ENCODE measurements around the gene ARFGAP3. TPM values are rescaled to one million over a fixed set of nuclear protein-coding genes. Genes with fewer than 3 reads are reported as not detected.

ARFGAP3 gene
- polyA plus RNA-seq, 1 experiment = 69.4 TPM

- Histone ChIP-seq H3K4me3 (ENCODE audit: low read depth, low read length) (no peak overlapping the region), H3K27ac (ENCODE audit: low read depth, low read length) (no peak overlapping the region), H3K9me3 (ENCODE audit: control insufficient read depth, insufficient read depth, low read length) (no peaks in the 10 kb centered on the region), H3K27me3 (ENCODE audit: control insufficient read depth, insufficient read depth, low read length) (no peaks in the 10 kb centered on the region)
- CTCF ChIA-PET = interaction anchor here (0.6 kb wide), 1 partner anchor 185 kb away, joined by 6 read pairs; no protein-coding TSS in a partner anchor
- DNase-seq (ENCODE audit: low read depth, low spot score) = no peak
- TF ChIP-seq CTCF (IDR thresholded peaks at IDR 0.05; ENCODE audit: low read depth, low read length) = no peak
- POLR2A ChIA-PET = no interaction called here
Measured at GRCh38 chr22:42889304-42889703, 32.2 kb upstream of the ARFGAP3 start.

DNA sequence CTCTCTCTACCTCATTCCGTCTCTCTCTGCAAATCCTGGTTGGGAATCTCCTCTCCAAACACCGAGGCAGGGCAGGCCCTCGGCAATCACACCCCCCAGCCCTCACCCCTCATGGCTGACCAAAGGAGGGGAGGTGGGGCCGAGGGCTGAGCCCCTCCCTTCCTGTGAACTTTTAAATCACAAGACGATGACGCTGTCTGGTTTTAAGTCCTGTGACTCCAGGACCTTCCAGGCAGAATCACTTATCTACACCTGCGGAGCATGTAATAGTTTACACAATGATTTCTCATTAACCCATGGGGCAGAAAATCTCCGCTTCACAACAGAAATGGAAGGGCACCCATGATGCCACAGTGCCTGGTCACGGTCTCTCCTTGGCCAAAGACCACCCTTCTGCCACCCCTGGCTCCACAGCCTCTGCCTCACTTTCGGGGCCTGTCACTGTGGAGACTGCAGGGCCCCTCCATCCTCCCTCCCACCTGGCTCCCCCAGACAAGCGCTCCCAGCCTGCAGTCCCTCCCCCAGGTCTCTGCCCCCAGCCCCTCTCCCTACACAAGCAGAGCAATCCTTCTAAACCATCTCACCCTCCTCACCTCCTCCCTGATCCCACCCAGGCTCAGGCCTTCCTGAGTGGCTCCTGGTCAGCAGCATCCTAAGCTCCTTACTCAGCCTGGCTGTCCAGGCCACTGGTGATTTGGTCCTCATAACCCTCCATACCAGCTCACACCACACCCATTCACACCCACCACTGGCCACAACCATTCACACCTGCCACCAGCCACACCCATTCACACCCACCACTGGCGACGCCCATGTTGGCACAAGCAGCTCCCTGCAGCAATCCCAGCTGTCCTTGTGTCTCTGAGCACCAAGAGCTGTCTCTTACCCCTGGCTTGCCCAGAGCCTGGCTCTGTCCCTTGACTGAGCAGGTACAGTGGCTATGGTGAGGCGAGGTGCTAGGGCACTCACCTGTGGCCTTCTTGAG lies 30.7 kb upstream of the ARFGAP3 start:
- POLR2A ChIA-PET = no interaction called here
- CTCF ChIA-PET = interaction anchor here (0.6 kb wide), 1 partner anchor 109 kb away, joined by 4 read pairs; no protein-coding TSS in a partner anchor
- TF ChIP-seq CTCF (IDR thresholded peaks at IDR 0.05; ENCODE audit: low read depth, low read length) = no peak
- no peak for DNase-seq (ENCODE audit: low read depth, low spot score)
- Histone ChIP-seq H3K9me3 (ENCODE audit: control insufficient read depth, insufficient read depth, low read length) (no peaks in the 10 kb centered on the region), H3K27me3 (ENCODE audit: control insufficient read depth, insufficient read depth, low read length) (no peaks in the 10 kb centered on the region), H3K4me3 (ENCODE audit: low read depth, low read length) (no peak overlapping the region), H3K27ac (ENCODE audit: low read depth, low read length) (no peak overlapping the region)

GRCh38 chr22:42887120-42887519 lies 30.0 kb upstream of the ARFGAP3 start:
- ChIA-PET CTCF (no interaction called here), POLR2A (no interaction called here)
- H3K27me3 ChIP-seq (ENCODE audit: control insufficient read depth, insufficient read depth, low read length) = no peaks in the 10 kb centered on the region
- H3K27ac ChIP-seq (ENCODE audit: low read depth, low read length) = no peak overlapping the region
- TF ChIP-seq CTCF (IDR thresholded peaks at IDR 0.05; ENCODE audit: low read depth, low read length) = no peak
- DNase-seq (ENCODE audit: low read depth, low spot score) = no peak
- H3K4me3 ChIP-seq (ENCODE audit: low read depth, low read length) = no peak overlapping the region
- no peaks in the 10 kb centered on the region for H3K9me3 ChIP-seq (ENCODE audit: control insufficient read depth, insufficient read depth, low read length)

DNA sequence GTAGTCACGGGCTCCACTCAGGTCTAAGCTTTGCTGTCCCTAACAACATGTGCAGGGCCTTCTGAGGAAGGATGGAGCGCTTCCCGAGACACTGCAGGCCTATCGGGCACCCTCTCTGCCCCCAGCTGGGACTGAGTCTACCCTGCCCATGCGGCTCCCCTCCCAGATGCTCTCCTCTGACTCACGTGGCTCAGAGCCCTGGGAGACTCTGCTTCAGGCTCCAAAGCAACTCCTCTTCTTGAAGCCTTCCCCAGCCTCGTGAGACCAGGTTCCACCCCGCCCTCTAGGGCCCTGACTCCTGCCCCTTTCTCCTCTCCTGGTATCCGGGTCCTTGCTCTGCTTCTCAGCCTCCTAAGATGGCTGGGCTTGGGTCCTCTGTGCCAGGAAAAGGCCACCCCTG lies 28.4 kb upstream of the ARFGAP3 start:
- POLR2A ChIA-PET = no interaction called here
- Histone ChIP-seq H3K27me3 (ENCODE audit: control insufficient read depth, insufficient read depth, low read length) (no peaks in the 10 kb centered on the region), H3K27ac (ENCODE audit: low read depth, low read length) (no peak overlapping the region), H3K9me3 (ENCODE audit: control insufficient read depth, insufficient read depth, low read length) (no peaks in the 10 kb centered on the region), H3K4me3 (ENCODE audit: low read depth, low read length) (no peak overlapping the region)
- TF ChIP-seq CTCF (IDR thresholded peaks at IDR 0.05; ENCODE audit: low read depth, low read length) = no peak
- CTCF ChIA-PET = no interaction called here
- DNase-seq (ENCODE audit: low read depth, low spot score) = no peak
